Activated CD4-positive, alpha-beta T cell treated with anti-CD3 and anti-CD28 coated beads, Interleukin-2, amount 50 U/mL, for 24 hours (primary cell): ENCODE results near the gene TMPRSS6.
A peak's percentile ranks its signal among the peaks of the same experiment; 100 is the strongest.
"Not testable (repeated sequence)": the region's sequence is repeated elsewhere in the genome, so short reads cannot be mapped to it uniquely, and the experiment has no call there.

Experiments
- DNase-seq, 2 donors: peaks; one replicate each; pipeline ENCODE4 v3.0.0-alpha.2; 2020; ENCODE audit warnings: low read depth in 1 of 2, low spot score in 1 of 2

The TMPRSS6 gene

DNA sequence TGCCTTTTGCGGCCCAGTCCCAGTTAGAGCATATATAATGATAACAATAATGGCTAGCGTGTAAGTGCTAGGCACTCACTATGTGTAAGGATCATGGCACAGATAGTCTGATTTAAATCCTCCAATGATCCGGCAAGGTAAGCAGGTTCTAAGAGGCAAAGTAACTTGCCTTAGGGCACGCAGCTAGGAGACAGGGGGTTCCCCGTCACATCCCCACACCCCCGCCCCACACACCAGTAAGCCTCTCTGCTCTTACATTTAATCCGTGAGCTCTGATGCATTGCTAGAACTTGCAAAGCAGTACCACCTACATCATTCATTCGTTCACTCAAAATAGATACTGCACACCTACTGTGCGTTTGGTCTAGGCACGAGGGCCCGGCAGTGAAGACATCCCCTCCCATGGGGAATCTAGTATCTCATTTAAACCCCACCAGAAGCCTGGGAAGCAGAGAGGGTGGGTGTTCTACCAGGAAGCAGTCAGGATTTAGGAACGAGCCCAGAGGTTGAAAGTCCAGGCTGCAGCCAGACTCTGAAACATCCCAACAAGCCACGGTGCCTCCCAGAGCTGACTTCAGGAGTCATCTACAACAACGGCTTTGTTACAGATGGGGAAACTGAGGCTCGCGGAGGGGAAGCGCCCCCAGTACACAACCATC, 20.6 kb downstream of the TMPRSS6 start:
- no peak for DNase-seq

- DNase-seq = no peak
These were observed 21.4 kb downstream of the TMPRSS6 start for GRCh38 chr22:37088108-37088605.

DNA sequence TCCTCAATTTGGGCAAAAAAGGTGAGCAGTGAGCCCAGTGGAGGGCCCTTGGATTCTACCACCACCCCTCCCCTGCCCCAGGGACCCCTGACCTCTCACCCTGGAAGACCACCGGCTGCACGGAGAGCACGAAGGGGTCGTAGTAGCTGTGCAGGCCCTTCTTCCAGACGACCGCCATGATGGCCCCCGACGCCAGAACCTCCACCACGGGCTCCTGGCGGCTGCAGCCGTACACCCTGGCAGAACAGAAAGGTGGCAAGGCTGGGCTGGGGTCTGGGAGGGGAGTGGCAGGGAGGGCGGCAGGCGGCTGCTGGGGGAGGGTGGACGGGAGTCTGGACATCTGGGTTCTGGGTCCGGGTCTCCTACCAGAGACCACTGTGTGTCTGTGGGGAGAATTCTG, 23.3 kb downstream of the TMPRSS6 start:
- DNase-seq = no peak

DNA sequence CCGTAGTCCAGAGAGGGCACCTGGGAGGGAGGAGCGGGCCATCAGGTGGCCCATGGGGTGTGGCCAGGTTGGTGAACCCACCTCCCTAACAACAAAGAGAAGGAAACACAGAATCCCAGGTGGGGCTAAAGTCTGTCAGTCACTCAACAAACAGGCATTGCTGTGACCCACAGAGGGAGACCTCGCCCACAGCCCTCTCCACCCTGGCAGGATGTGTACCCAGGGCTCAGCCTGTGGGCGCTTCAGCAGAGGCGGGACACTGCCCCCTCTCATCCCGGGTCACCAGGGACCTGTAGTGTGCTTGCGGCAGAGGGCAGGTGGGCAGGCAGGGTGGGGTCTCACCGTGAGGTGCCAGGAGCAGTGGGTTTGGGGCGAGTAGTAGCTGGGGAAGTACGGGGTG, 25.1 kb downstream of the TMPRSS6 start:
- no peak for DNase-seq

GRCh38 chr22:37083914-37084313, 25.6 kb downstream of the TMPRSS6 start:
- DNase-seq = no peak

- no peak for DNase-seq
These were observed 27.2 kb downstream of the TMPRSS6 start for GRCh38 chr22:37082251-37082873.

- no peak for DNase-seq
These were observed 28.7 kb downstream of the TMPRSS6 start for GRCh38 chr22:37080838-37081237.

GRCh38 chr22:37080438-37080837, 29.1 kb downstream of the TMPRSS6 start:
- DNase-seq = no peak

- peak; percentile 47 to 62 for DNase-seq
These were observed 29.8 kb downstream of the TMPRSS6 start for GRCh38 chr22:37079668-37080171.

GRCh38 chr22:37079158-37079557, 30.4 kb downstream of the TMPRSS6 start:
- no peak for DNase-seq

GRCh38 chr22:37077802-37078448, 31.6 kb downstream of the TMPRSS6 start:
- DNase-seq = peak; percentile 84 to 91

GRCh38 chr22:37075822-37076433, 33.6 kb downstream of the TMPRSS6 start:
- no peak for DNase-seq

GRCh38 chr22:37075046-37075445, 34.5 kb downstream of the TMPRSS6 start:
- DNase-seq = no peak

DNA sequence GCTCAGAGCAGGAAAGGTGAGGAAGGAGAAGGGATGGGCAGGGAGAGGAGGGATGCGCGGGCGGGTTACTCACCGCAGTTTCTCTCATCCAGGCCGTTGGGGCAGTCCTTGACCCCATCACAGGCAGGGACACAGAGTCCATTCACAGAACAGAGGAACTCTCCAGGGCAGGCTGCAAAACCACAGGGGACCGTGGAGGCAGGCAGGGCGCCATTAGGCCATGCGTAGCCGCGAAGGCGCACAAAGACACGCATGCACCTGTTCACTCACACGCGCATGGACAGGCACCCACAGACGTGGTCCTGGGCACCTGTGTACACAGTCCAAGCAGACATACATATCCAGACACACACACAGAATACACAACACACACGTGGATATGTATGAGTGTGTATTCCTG, 35.0 kb downstream of the TMPRSS6 start:
- DNase-seq = no peak

DNA sequence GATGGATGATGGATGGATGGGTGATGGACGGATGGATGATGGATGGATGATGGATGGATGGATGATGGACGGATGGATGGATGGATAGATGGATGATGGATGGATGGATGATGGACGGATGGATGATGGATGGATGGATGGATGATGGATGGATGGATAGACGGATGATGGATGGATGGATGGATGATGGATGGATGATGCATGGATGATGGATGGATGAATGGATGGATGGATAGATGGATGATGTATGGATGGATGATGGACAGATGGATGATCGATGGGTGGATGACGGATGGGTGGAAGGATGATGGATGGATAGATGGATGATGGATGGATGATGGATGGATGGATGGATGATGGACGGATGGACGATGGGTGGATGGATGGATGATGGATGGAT, 36.8 kb downstream of the TMPRSS6 start:
- no peak for DNase-seq

- not testable (repeated sequence) for DNase-seq
These were observed 37.5 kb downstream of the TMPRSS6 start for GRCh38 chr22:37071850-37072592.

DNA sequence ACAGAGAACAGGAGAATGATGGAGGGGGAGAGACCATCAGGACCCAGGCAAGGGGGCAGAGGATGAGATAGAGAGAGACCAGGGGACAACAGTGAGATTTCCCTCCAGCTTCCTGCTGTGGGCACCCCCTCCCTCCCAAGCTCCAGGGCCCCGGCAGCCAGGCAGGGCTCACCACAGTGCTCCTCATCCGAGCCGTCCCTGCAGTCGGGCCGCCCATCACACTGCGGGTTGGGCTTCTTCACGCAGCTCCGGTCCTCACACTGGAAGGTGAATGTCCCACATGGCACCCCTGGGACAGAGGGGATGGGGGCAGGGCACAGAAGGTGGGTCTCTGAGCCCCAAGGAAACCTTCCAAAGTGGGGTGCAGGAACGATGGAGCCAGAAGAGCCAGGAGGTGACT, 38.8 kb downstream of the TMPRSS6 start:
- DNase-seq = no peak

DNA sequence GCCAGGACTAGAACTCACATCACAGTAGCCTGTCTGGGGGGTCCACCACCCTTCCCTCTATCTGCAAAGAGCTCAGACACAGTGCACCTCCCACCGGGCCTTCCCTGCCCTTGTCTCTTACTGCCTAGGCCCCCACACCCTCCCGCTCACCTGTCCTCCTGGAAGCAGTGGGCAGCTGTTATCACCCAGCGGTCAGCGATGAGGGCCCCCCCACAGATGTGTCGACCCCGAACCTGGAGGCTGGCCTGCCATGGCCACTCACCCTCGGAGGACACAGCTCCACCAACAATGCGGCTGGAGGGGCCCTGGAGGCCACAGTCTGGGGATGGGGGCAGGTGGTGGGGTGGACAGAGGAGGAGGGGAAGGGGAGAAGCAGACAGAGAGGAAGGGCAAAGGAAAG, 39.2 kb downstream of the TMPRSS6 start:
- DNase-seq = no peak

GRCh38 chr22:37069719-37070118, 39.8 kb downstream of the TMPRSS6 start:
- DNase-seq = no peak

- DNase-seq = no peak
These were observed 40.2 kb downstream of the TMPRSS6 start for GRCh38 chr22:37069319-37069718.

DNA sequence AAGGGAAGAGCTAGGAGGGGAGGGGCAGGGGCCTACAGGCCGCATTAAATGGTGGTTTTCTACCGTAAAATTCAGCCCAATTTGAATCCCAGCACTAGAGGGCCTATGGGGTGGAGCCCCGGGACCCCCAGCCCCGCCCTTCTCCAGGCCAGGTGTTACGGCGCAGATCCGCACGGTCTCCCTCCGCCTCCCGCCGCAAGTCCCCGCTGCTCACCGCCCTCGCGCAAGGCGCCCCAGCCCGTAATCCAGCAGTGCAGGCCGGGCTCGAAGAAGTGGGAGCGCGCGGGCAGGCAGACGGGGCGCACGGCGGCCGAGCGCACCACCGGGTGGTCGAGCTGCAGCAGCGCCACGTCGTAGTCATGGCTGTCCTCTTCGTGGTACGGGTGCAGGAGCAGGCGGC, 40.7 kb downstream of the TMPRSS6 start:
- DNase-seq = no peak
